SK-N-MC (cell line): Measurements from ENCODE around the gene NENF.
"Not testable (repeated sequence)": the region's sequence is repeated elsewhere in the genome, so short reads cannot be mapped to it uniquely, and the experiment has no call there.

ENCODE experiments used
- DNase-seq: peaks from one replicate; pipeline ENCODE4 v3.0.0-alpha.2; 2011; ENCODE audit warnings: low read depth, low spot score
- H3K27ac ChIP-seq: fragments of 200-600 bp; sonication (generic); 2 replicates; pipeline ENCODE4 v1.5.1; 2016; ENCODE audit warnings: mixed run types
- H3K36me3 ChIP-seq: fragments of 200-600 bp; sonication (generic); 2 replicates; pipeline ENCODE4 v1.6.1; 2017; ENCODE audit warnings: antibody characterized with exemption, low read length, mixed read lengths; ENCODE audit not compliant: insufficient read depth
- H3K4me3 ChIP-seq: fragments of 200-600 bp; sonication (generic); 2 replicates; pipeline ENCODE4 v1.5.1; 2016
- H3K9ac ChIP-seq: fragments of 200-600 bp; sonication (generic); 2 replicates; pipeline ENCODE4 v1.8.0; 2017; ENCODE audit warnings: mixed run types, mixed read lengths; ENCODE audit not compliant: insufficient read length
- H3K9me3 ChIP-seq: fragments of 200-600 bp; sonication (generic); 2 replicates; pipeline ENCODE4 v1.6.1; 2017; ENCODE audit warnings: low read depth, mild to moderate bottlenecking, antibody characterized with exemption, low read length, moderate library complexity, mixed read lengths
- EZH2 ChIP-seq: fragments of 200-600 bp; sonication (generic); IDR thresholded peaks from one replicate; pipeline ENCODE4 v1.6.1; 2017; ENCODE audit warnings: antibody characterized with exemption
- FOXP2 ChIP-seq: optimal IDR thresholded peaks from 2 replicates; pipeline ENCODE3; 2011; ENCODE audit warnings: mild to moderate bottlenecking, moderate library complexity; ENCODE audit not compliant: insufficient read depth; ENCODE audit errors: extremely low read length, control extremely low read depth
- POLR2AphosphoS5 ChIP-seq: IDR thresholded peaks from 2 replicates; pipeline ENCODE4 v1.6.1; 2012; ENCODE audit warnings: mild to moderate bottlenecking, low read depth, low read length, borderline replicate concordance

The NENF gene

DNA sequence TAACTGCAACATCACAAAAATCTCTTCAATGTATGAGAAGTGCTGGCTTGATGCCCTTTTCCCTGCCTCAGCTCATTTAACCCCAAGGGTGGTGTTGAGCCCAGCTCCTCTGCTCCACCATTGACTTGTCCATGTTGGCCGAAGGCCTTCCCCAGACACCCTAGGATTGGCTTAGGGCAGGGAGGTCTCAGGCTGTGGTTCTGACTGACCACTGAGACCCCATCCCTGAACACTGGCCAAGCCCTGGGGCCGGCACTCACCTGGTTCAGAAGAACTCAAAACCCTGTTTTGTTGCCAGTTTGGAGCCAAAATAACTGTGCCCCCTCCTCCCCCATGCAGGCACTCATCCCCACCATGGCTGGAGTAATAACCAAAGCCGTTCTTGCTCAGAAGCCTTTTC, 38.6 kb downstream of the NENF start:
- Histone ChIP-seq H3K4me3 (no peak overlapping the region), H3K27ac (no peak overlapping the region), H3K9ac (no peak overlapping the region), H3K36me3 (no peaks in the 10 kb centered on the region), H3K9me3 (no peaks in the 10 kb centered on the region)
- no peak for DNase-seq
- TF ChIP-seq EZH2 (no peak), POLR2AphosphoS5 (no peak), FOXP2 (no peak)

- Histone ChIP-seq H3K36me3 (no peaks in the 10 kb centered on the region), H3K27ac (no peak overlapping the region), H3K9me3 (no peaks in the 10 kb centered on the region), H3K9ac (no peak overlapping the region), H3K4me3 (no peak overlapping the region)
- no peak for DNase-seq
- no peak for TF ChIP-seq FOXP2
- TF ChIP-seq EZH2: no peak
- TF ChIP-seq POLR2AphosphoS5: no peak
Measured at GRCh38 chr1:212471891-212472675, 39.4 kb downstream of the NENF start.

DNA sequence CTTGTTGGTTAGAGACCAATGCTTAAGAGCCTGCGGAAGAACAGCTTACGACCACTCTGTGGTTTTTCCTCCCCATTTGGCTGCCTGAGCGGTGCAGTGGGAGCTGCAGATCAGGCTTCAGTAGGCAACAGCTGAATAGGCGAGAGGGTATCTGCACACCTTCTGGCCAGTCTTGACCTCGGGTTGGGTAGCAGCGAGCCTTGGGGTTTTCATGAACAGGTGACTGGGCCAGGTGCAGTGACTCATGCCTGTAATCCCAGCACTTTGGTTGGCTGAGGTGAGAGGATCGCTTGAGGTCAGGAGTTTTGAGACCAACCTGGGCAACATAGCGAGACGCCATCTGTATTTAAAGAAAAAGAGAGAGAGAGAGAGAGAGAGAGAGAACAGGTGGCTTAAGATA, 41.0 kb downstream of the NENF start:
- H3K27ac ChIP-seq: no peak overlapping the region
- H3K36me3 ChIP-seq: no peaks in the 10 kb centered on the region
- no peaks in the 10 kb centered on the region for H3K9me3 ChIP-seq
- TF ChIP-seq FOXP2 (no peak), EZH2 (no peak), POLR2AphosphoS5 (no peak)
- no peak for DNase-seq
- H3K9ac ChIP-seq: no peak overlapping the region
- H3K4me3 ChIP-seq: no peak overlapping the region

GRCh38 chr1:212475151-212475550, 42.4 kb downstream of the NENF start:
- TF ChIP-seq FOXP2 (no peak), EZH2 (no peak), POLR2AphosphoS5 (no peak)
- Histone ChIP-seq H3K4me3 (no peak overlapping the region), H3K9me3 (no peaks in the 10 kb centered on the region), H3K27ac (no peak overlapping the region), H3K9ac (no peak overlapping the region), H3K36me3 (no peaks in the 10 kb centered on the region)
- DNase-seq: no peak

GRCh38 chr1:212475831-212476230, 43.1 kb downstream of the NENF start:
- H3K9ac ChIP-seq, H3K27ac ChIP-seq, H3K9me3 ChIP-seq, DNase-seq, H3K36me3 ChIP-seq, H3K4me3 ChIP-seq: not testable (repeated sequence)

- TF ChIP-seq FOXP2 (no peak), POLR2AphosphoS5 (no peak), EZH2 (no peak)
- H3K9ac ChIP-seq: no peak overlapping the region
- H3K27ac ChIP-seq: no peak overlapping the region
- no peaks in the 10 kb centered on the region for H3K9me3 ChIP-seq
- no peaks in the 10 kb centered on the region for H3K36me3 ChIP-seq
- H3K4me3 ChIP-seq: no peak overlapping the region
- peak; percentile 65 for DNase-seq
Measured at GRCh38 chr1:212477014-212477679, 44.4 kb downstream of the NENF start.

- no peak for TF ChIP-seq FOXP2
- no peak for TF ChIP-seq POLR2AphosphoS5
- Histone ChIP-seq H3K9ac (no peak overlapping the region), H3K27ac (no peak overlapping the region), H3K36me3 (no peaks in the 10 kb centered on the region), H3K4me3 (no peak overlapping the region), H3K9me3 (no peaks in the 10 kb centered on the region)
- no peak for DNase-seq
Measured at GRCh38 chr1:212477680-212478466, 45.2 kb downstream of the NENF start.

DNA sequence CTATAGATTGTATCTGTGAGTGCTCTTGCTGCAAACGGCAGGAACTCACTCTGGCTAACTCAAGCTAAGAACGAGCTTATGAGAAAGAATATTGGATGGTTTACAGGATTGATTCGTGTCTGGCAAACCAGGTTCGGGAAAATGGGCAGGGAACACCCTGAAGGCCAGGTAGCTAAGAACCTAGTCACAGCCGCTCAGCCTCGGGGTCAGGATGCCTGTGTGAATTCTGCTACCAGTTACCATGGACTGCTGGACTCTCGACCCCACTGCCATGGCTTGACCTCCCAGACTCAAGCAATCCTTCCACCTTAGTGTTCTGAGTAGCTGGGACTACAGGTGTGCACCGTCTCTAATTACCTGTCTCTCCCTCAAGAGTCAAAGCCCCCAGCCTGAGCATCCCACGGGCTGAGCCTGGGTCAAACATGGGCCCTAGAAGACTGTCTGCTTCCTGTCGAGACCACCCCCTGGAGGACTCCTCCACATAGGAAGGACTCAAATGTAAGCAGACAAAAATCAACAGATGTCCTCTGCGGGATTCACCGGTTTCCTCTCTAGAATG, 45.8 kb downstream of the NENF start:
- no peak overlapping the region for H3K27ac ChIP-seq
- H3K9ac ChIP-seq: no peak overlapping the region
- DNase-seq: no peak
- no peaks in the 10 kb centered on the region for H3K36me3 ChIP-seq
- TF ChIP-seq FOXP2: no peak
- no peak for TF ChIP-seq EZH2
- TF ChIP-seq POLR2AphosphoS5: no peak
- no peaks in the 10 kb centered on the region for H3K9me3 ChIP-seq
- H3K4me3 ChIP-seq: no peak overlapping the region
